GM23338 (cell line): ENCODE measurements around the gene MVP. TPM values are rescaled to one million over a fixed set of nuclear protein-coding genes. Genes with fewer than 3 reads are reported as not detected.

ENCODE experiments used
- ATAC-seq: fragments of 200-7000 bp; cut with Tn5 transposase; 3 replicates; pipeline ENCODE4 v1.9.1; 2020
- DNase-seq: peaks from one replicate; pipeline ENCODE4 v3.0.0-alpha.2; 2015; ENCODE audit warnings: low spot score
- H2AFZ ChIP-seq: fragments of 200-600 bp; sonication (generic); 2 replicates; pipeline ENCODE4 v1.8.0; 2016; ENCODE audit warnings: antibody characterized with exemption, mild to moderate bottlenecking, moderate library complexity
- H3F3A ChIP-seq: fragments of 200-600 bp; sonication (generic); replicated peaks from 2 replicates; pipeline ENCODE4 v1.8.0; 2017; ENCODE audit warnings: antibody characterized with exemption, mixed run types, low read depth
- H3K27ac ChIP-seq: fragments of 200-600 bp; sonication (generic); 2 replicates; pipeline ENCODE4 v1.6.1; 2016; ENCODE audit warnings: low read depth
- H3K27me3 ChIP-seq: fragments of 200-600 bp; sonication (generic); 2 replicates; pipeline ENCODE4 v1.8.0; 2016; ENCODE audit warnings: mild to moderate bottlenecking, mixed run types, moderate library complexity; ENCODE audit not compliant: insufficient read depth
- H3K36me3 ChIP-seq: fragments of 200-600 bp; sonication (generic); 2 replicates; pipeline ENCODE4 v1.8.0; 2016; ENCODE audit warnings: mild to moderate bottlenecking; ENCODE audit not compliant: insufficient read depth
- H3K4me1 ChIP-seq: fragments of 200-600 bp; sonication (generic); 2 replicates; pipeline ENCODE4 v1.8.0; 2016; ENCODE audit warnings: mild to moderate bottlenecking, moderate library complexity; ENCODE audit not compliant: insufficient read depth
- H3K4me2 ChIP-seq: fragments of 200-600 bp; sonication (generic); 2 replicates; pipeline ENCODE4 v1.7.1; 2017; ENCODE audit warnings: mixed run types
- H3K4me3 ChIP-seq: fragments of 200-600 bp; sonication (generic); 2 replicates; pipeline ENCODE4 v1.6.1; 2016; ENCODE audit warnings: mixed run types
- H3K79me2 ChIP-seq: fragments of 200-600 bp; sonication (generic); replicated peaks from 2 replicates; pipeline ENCODE4 v1.8.0; 2017; ENCODE audit warnings: mild to moderate bottlenecking; ENCODE audit not compliant: insufficient read depth
- H3K9me2 ChIP-seq: fragments of 200-600 bp; sonication (generic); 2 replicates; pipeline ENCODE4 v1.8.0; 2017; ENCODE audit not compliant: insufficient read depth
- H4K20me1 ChIP-seq: fragments of 200-600 bp; sonication (generic); replicated peaks from 2 replicates; pipeline ENCODE4 v1.8.0; 2017; ENCODE audit warnings: mild to moderate bottlenecking; ENCODE audit not compliant: insufficient read depth
- H3K27ac Mint-ChIP-seq: 2 replicates; pipeline ENCODE4 v1.8.0; 2020; ENCODE audit warnings: inconsistent platforms, mild to moderate bottlenecking, moderate library complexity, mixed read lengths
- H3K27me3 Mint-ChIP-seq: 3 replicates; pipeline ENCODE4 v1.8.0; 2022; ENCODE audit warnings: low read depth, mild to moderate bottlenecking, moderate library complexity, mixed read lengths, inconsistent platforms; ENCODE audit not compliant: insufficient read depth, poor library complexity
- H3K36me3 Mint-ChIP-seq: 3 replicates; pipeline ENCODE4 v1.8.0; 2021; ENCODE audit warnings: low read depth, mild to moderate bottlenecking, inconsistent platforms, moderate library complexity, mixed read lengths
- H3K4me1 Mint-ChIP-seq: 3 replicates; pipeline ENCODE4 v1.8.0; 2020; ENCODE audit warnings: mild to moderate bottlenecking, inconsistent platforms, mixed read lengths
- H3K4me3 Mint-ChIP-seq: 3 replicates; pipeline ENCODE4 v1.8.0; 2021; ENCODE audit warnings: moderate library complexity, mild to moderate bottlenecking, inconsistent platforms, mixed read lengths
- H3K9me3 Mint-ChIP-seq: 3 replicates; pipeline ENCODE4 v1.8.0; 2020; ENCODE audit warnings: moderate library complexity, mild to moderate bottlenecking, inconsistent platforms, mixed read lengths
- CREB1 ChIP-seq: fragments of 250-450 bp; sonication (Bioruptor Pico); IDR thresholded peaks from 2 replicates; pipeline ENCODE4 v1.5.0; 2020; ENCODE audit warnings: low read depth, mild to moderate bottlenecking, moderate library complexity
- EZH2 ChIP-seq: fragments of 200-600 bp; sonication (generic); IDR thresholded peaks from one replicate; pipeline ENCODE4 v1.8.0; 2017; ENCODE audit warnings: antibody characterized with exemption, mild to moderate bottlenecking, low read depth; ENCODE audit not compliant: unreplicated experiment
- EZH2phosphoT487 ChIP-seq: fragments of 200-600 bp; sonication (generic); IDR thresholded peaks from one replicate; pipeline ENCODE4 v1.8.1; 2018; ENCODE audit warnings: antibody characterized with exemption; ENCODE audit not compliant: unreplicated experiment
- JUNB ChIP-seq: IDR thresholded peaks from one replicate; pipeline ENCODE4 v1.6.1; 2016; ENCODE audit warnings: antibody characterized with exemption; ENCODE audit not compliant: unreplicated experiment
- NANOG ChIP-seq: IDR thresholded peaks from 2 replicates; pipeline ENCODE4 v1.6.1; 2016; ENCODE audit warnings: antibody characterized with exemption, borderline replicate concordance
- POLR2AphosphoS5 ChIP-seq: IDR thresholded peaks from 2 replicates; pipeline ENCODE4 v1.6.1; 2016; ENCODE audit warnings: antibody characterized with exemption, low read depth
- STAT1 ChIP-seq: IDR thresholded peaks from one replicate; pipeline ENCODE4 v1.6.1; 2016; ENCODE audit warnings: antibody characterized with exemption; ENCODE audit not compliant: unreplicated experiment
- ZNF114 ChIP-seq: fragments of 250-450 bp; sonication (Bioruptor Pico); IDR thresholded peaks from 2 replicates; pipeline ENCODE4 v1.5.0; 2020; ENCODE audit warnings: mild to moderate bottlenecking, moderate library complexity
- ZNF331 ChIP-seq: fragments of 250-450 bp; sonication (Bioruptor Pico); IDR thresholded peaks from 2 replicates; pipeline ENCODE4 v1.5.0; 2020; ENCODE audit warnings: low read depth, mild to moderate bottlenecking, moderate library complexity
- polyA plus RNA-seq: library from polyadenylated mRNA; unstranded; fragments of >200 nt; fragmentation: Nextera tagmentation; extraction: Ambion mirVana; gene quantifications from 2 replicates; pipeline ENCODE4 v1.2.1, GENCODE V29; 2016
- total RNA-seq: library from RNA; depleted of rRNA; stranded (reverse); fragments of >200 nt; shearing (Covaris generic); gene quantifications from 2 replicates; pipeline ENCODE4 v1.2.3, GENCODE V29; 2014
- TF ChIP-seq, protein P1 (sequence below): IDR thresholded peaks from 2 replicates; pipeline ENCODE4 v1.6.1; 2016; ENCODE audit warnings: antibody characterized with exemption
- TF ChIP-seq, protein P2 (sequence below): IDR thresholded peaks from one replicate; pipeline ENCODE4 v1.6.1; 2018; ENCODE audit warnings: antibody characterized with exemption; ENCODE audit not compliant: unreplicated experiment
- TF ChIP-seq, protein P3 (sequence below), 2 experiments: fragments of 200-600 bp in 1 of 2; sonication (generic) in 1 of 2; conservative IDR thresholded peaks; 2 replicates each; pipeline versions ENCODE4 v1.5.1 to v1.6.1; 2016 to 2017; ENCODE audit warnings: antibody characterized with exemption in 2 of 2, low read depth in 2 of 2, mild to moderate bottlenecking in 2 of 2, moderate library complexity in 1 of 2
- TF ChIP-seq, protein P4 (sequence below): fragments of 250-450 bp; sonication (Bioruptor Pico); IDR thresholded peaks from 2 replicates; pipeline ENCODE4 v1.5.0; 2020; ENCODE audit warnings: mild to moderate bottlenecking, moderate library complexity

MVP gene
- total and polyA plus RNA-seq, 2 experiments from 2014 or later: 1.4 to 3.7 TPM

DNA sequence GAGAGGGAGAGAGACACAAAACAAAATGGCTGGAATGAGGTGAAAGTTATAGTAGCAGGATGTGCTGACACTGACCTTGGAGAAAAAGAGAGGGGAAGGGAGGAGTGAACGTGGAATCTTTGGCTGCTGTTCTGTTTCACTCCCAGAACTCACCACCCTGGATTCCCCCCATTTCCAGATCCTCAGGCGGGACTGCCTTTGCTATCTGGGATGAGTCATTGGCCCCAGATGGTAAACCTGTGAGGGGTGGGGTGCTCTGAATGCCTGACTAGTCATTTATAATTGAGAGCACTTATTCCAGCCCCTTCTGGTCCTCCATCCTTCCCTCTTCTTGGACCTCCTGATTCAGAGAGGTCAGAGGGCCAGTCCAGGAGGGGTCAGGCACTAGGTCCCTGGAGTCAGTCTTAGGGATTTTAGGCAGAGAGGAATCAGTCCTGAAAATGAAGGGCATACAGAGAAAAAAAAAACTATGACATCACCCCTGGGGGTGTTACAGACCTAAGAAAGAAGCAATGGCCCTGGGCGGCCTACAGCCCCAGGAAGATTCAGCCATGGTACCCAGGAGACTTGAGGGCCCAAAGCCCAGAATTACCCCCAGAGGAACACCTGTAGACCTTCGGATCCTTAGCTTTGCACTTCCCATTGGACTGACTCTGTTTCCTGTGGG lies 44.4 kb upstream of the MVP start:
- H3K4me1 Mint-ChIP-seq: peaks cover 13% of the 10 kb centered on the region
- H3K36me3 ChIP-seq: no peaks in the 10 kb centered on the region
- H3K79me2 ChIP-seq: no peaks in the 10 kb centered on the region
- no peak overlapping the region for H3K4me3 ChIP-seq
- H3K36me3 Mint-ChIP-seq: no peaks in the 10 kb centered on the region
- TF ChIP-seq EZH2phosphoT487 (no peak), STAT1 (no peak), EZH2 (no peak), NANOG (no peak), JUNB (no peak), CREB1 (CRISPR knock-in tag) (no peak), ZNF331 (CRISPR knock-in tag) (no peak), ZNF114 (CRISPR knock-in tag) (no peak), POLR2AphosphoS5 (no peak)
- TF ChIP-seq, protein P1, sequence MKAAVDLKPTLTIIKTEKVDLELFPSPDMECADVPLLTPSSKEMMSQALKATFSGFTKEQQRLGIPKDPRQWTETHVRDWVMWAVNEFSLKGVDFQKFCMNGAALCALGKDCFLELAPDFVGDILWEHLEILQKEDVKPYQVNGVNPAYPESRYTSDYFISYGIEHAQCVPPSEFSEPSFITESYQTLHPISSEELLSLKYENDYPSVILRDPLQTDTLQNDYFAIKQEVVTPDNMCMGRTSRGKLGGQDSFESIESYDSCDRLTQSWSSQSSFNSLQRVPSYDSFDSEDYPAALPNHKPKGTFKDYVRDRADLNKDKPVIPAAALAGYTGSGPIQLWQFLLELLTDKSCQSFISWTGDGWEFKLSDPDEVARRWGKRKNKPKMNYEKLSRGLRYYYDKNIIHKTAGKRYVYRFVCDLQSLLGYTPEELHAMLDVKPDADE: no peak
- TF ChIP-seq, protein P2, sequence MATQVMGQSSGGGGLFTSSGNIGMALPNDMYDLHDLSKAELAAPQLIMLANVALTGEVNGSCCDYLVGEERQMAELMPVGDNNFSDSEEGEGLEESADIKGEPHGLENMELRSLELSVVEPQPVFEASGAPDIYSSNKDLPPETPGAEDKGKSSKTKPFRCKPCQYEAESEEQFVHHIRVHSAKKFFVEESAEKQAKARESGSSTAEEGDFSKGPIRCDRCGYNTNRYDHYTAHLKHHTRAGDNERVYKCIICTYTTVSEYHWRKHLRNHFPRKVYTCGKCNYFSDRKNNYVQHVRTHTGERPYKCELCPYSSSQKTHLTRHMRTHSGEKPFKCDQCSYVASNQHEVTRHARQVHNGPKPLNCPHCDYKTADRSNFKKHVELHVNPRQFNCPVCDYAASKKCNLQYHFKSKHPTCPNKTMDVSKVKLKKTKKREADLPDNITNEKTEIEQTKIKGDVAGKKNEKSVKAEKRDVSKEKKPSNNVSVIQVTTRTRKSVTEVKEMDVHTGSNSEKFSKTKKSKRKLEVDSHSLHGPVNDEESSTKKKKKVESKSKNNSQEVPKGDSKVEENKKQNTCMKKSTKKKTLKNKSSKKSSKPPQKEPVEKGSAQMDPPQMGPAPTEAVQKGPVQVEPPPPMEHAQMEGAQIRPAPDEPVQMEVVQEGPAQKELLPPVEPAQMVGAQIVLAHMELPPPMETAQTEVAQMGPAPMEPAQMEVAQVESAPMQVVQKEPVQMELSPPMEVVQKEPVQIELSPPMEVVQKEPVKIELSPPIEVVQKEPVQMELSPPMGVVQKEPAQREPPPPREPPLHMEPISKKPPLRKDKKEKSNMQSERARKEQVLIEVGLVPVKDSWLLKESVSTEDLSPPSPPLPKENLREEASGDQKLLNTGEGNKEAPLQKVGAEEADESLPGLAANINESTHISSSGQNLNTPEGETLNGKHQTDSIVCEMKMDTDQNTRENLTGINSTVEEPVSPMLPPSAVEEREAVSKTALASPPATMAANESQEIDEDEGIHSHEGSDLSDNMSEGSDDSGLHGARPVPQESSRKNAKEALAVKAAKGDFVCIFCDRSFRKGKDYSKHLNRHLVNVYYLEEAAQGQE: no peak
- TF ChIP-seq, protein P3, sequence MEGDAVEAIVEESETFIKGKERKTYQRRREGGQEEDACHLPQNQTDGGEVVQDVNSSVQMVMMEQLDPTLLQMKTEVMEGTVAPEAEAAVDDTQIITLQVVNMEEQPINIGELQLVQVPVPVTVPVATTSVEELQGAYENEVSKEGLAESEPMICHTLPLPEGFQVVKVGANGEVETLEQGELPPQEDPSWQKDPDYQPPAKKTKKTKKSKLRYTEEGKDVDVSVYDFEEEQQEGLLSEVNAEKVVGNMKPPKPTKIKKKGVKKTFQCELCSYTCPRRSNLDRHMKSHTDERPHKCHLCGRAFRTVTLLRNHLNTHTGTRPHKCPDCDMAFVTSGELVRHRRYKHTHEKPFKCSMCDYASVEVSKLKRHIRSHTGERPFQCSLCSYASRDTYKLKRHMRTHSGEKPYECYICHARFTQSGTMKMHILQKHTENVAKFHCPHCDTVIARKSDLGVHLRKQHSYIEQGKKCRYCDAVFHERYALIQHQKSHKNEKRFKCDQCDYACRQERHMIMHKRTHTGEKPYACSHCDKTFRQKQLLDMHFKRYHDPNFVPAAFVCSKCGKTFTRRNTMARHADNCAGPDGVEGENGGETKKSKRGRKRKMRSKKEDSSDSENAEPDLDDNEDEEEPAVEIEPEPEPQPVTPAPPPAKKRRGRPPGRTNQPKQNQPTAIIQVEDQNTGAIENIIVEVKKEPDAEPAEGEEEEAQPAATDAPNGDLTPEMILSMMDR (conservative IDR thresholded peaks at IDR 0.05; ENCODE audit: low read depth in 2 of 2): no peak
- TF ChIP-seq, protein P4, sequence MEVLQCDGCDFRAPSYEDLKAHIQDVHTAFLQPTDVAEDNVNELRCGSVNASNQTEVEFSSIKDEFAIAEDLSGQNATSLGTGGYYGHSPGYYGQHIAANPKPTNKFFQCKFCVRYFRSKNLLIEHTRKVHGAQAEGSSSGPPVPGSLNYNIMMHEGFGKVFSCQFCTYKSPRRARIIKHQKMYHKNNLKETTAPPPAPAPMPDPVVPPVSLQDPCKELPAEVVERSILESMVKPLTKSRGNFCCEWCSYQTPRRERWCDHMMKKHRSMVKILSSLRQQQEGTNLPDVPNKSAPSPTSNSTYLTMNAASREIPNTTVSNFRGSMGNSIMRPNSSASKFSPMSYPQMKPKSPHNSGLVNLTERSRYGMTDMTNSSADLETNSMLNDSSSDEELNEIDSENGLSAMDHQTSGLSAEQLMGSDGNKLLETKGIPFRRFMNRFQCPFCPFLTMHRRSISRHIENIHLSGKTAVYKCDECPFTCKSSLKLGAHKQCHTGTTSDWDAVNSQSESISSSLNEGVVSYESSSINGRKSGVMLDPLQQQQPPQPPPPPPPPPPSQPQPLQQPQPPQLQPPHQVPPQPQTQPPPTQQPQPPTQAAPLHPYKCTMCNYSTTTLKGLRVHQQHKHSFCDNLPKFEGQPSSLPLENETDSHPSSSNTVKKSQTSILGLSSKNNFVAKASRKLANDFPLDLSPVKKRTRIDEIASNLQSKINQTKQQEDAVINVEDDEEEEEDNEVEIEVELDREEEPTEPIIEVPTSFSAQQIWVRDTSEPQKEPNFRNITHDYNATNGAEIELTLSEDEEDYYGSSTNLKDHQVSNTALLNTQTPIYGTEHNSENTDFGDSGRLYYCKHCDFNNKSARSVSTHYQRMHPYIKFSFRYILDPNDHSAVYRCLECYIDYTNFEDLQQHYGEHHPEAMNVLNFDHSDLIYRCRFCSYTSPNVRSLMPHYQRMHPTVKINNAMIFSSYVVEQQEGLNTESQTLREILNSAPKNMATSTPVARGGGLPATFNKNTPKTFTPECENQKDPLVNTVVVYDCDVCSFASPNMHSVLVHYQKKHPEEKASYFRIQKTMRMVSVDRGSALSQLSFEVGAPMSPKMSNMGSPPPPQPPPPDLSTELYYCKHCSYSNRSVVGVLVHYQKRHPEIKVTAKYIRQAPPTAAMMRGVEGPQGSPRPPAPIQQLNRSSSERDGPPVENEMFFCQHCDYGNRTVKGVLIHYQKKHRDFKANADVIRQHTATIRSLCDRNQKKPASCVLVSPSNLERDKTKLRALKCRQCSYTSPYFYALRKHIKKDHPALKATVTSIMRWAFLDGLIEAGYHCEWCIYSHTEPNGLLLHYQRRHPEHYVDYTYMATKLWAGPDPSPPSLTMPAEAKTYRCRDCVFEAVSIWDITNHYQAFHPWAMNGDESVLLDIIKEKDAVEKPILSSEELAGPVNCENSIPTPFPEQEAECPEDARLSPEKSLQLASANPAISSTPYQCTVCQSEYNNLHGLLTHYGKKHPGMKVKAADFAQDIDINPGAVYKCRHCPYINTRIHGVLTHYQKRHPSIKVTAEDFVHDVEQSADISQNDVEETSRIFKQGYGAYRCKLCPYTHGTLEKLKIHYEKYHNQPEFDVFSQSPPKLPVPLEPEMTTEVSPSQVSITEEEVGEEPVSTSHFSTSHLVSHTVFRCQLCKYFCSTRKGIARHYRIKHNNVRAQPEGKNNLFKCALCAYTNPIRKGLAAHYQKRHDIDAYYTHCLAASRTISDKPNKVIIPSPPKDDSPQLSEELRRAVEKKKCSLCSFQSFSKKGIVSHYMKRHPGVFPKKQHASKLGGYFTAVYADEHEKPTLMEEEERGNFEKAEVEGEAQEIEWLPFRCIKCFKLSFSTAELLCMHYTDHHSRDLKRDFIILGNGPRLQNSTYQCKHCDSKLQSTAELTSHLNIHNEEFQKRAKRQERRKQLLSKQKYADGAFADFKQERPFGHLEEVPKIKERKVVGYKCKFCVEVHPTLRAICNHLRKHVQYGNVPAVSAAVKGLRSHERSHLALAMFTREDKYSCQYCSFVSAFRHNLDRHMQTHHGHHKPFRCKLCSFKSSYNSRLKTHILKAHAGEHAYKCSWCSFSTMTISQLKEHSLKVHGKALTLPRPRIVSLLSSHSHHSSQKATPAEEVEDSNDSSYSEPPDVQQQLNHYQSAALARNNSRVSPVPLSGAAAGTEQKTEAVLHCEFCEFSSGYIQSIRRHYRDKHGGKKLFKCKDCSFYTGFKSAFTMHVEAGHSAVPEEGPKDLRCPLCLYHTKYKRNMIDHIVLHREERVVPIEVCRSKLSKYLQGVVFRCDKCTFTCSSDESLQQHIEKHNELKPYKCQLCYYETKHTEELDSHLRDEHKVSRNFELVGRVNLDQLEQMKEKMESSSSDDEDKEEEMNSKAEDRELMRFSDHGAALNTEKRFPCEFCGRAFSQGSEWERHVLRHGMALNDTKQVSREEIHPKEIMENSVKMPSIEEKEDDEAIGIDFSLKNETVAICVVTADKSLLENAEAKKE (CRISPR knock-in tag): no peak
- no peak overlapping the region; the same call in 2 of the 3 replicates for H3K4me3 Mint-ChIP-seq
- H3K4me2 ChIP-seq: no peak overlapping the region
- no peaks in the 10 kb centered on the region for H3F3A ChIP-seq
- DNase-seq (no peak), ATAC-seq (no peak)
- no peaks in the 10 kb centered on the region for H4K20me1 ChIP-seq
- peaks cover 5% of the 10 kb centered on the region; the same call in 1 of the 2 replicates for H3K9me2 ChIP-seq
- H3K4me1 ChIP-seq: no peaks in the 10 kb centered on the region
- no peaks in the 10 kb centered on the region; the same call in 2 of the 3 replicates for H3K9me3 Mint-ChIP-seq
- peaks cover 13% of the 10 kb centered on the region for H3K27me3 Mint-ChIP-seq
- no peak overlapping the region for H2AFZ ChIP-seq
- H3K27me3 ChIP-seq: no peaks in the 10 kb centered on the region
- H3K27ac ChIP-seq: no peak overlapping the region
- no peak overlapping the region for H3K27ac Mint-ChIP-seq
